Transverse colon (tissue), 4 donors: ENCODE results near the gene TARDBP. TPM values are rescaled to one million over a fixed set of nuclear protein-coding genes. Genes with fewer than 3 reads are reported as not detected.

Experiments
- DNase-seq: peaks from one replicate; pipeline ENCODE4 v3.0.0-alpha.2; 2019
- H3K27ac ChIP-seq, 4 donors: fragments of 200-600 bp; sonication (generic); 2 replicates each; pipeline ENCODE4 v1.5.1; 2016 to 2018; ENCODE audit warnings: inconsistent platforms in 4 of 4
- H3K27me3 ChIP-seq: fragments of 200-600 bp; sonication (generic); 2 replicates; pipeline ENCODE4 v1.5.1; 2017; ENCODE audit warnings: inconsistent platforms
- H3K36me3 ChIP-seq, 4 donors: fragments of 200-600 bp; sonication (generic); 2 replicates each; pipeline ENCODE4 v1.5.1; 2017 to 2019; ENCODE audit warnings: inconsistent platforms in 4 of 4
- H3K4me1 ChIP-seq, 4 donors: fragments of 200-600 bp; sonication (generic); 2 replicates each; pipeline ENCODE4 v1.5.1; 2017 to 2020; ENCODE audit warnings: inconsistent platforms in 4 of 4
- H3K4me3 ChIP-seq, 4 donors: fragments of 200-600 bp; sonication (generic); 1 replicate in 1 of 4; 2 replicates in 3 of 4; pipeline versions ENCODE4 v1.5.1 to v1.6.1; 2017 to 2019; ENCODE audit warnings: inconsistent platforms in 4 of 4
- H3K9me3 ChIP-seq, 2 donors: fragments of 200-600 bp; sonication (generic); 2 replicates each; pipeline ENCODE4 v1.5.1; 2017 to 2019; ENCODE audit warnings: inconsistent platforms in 2 of 2
- EP300 ChIP-seq: sonication (generic); formaldehyde crosslinking; IDR thresholded peaks from one replicate; pipeline ENCODE4 v1.6.1; 2017; ENCODE audit warnings: antibody characterized with exemption, low read depth
- POLR2A ChIP-seq: fragments of 450-650 bp; IDR thresholded peaks from one replicate; pipeline ENCODE4 v1.6.1; 2016; ENCODE audit warnings: antibody characterized with exemption, mild to moderate bottlenecking, moderate library complexity
- POLR2AphosphoS5 ChIP-seq, 3 donors: sonication (generic); formaldehyde crosslinking; IDR thresholded peaks; one replicate each; pipeline ENCODE4 v1.6.1; 2016; ENCODE audit warnings: antibody characterized with exemption in 3 of 3
- WGBS, 2 donors: methylation state at CpG; one replicate each; pipeline ENCODE4 v1.1.5; 2018; ENCODE audit warnings: low coverage in 1 of 2; 5-methylcytosine and 5-hydroxymethylcytosine counted together
- in situ Hi-C, 4 donors: fragments of 200-750 bp; cut with MboI; loops; one replicate each; pipeline versions ENCODE4 v1.15.0 to v1.15.1; 2017; ENCODE audit warnings: low sequenced_read_pairs in 3 of 4, low pct_ligation_motif_present in 1 of 4, low pct_unique_long_range_greater_than_20kb in 1 of 4
- intact Hi-C: fragments of 100-400 bp; cut with DNase I; formaldehyde crosslinking; loops from one replicate; pipeline ENCODE4 v1.15.1; 2023; ENCODE audit warnings: low total_unique reads
- total RNA-seq, 4 donors: library from RNA; depleted of rRNA; stranded (reverse); fragments of >200 nt; gene quantifications; one replicate each; pipeline ENCODE4 v1.1.0, GENCODE V29; 2016
- TF ChIP-seq, protein P1 (sequence below), 5 experiments: fragments of 200-600 bp in 3 of 5; fragments of 450-650 bp in 2 of 5; sonication (generic) in 3 of 5; IDR thresholded peaks; 1 replicate in 2 of 5; 2 replicates in 3 of 5; pipeline ENCODE4 v1.5.1; 2016 to 2017; ENCODE audit warnings: antibody characterized with exemption in 5 of 5, inconsistent platforms in 3 of 5, mild to moderate bottlenecking in 2 of 5, moderate library complexity in 1 of 5

Gene TARDBP
- total RNA-seq, 4 donors from 2014 or later, result 112 to 278 (median 190) TPM

DNA sequence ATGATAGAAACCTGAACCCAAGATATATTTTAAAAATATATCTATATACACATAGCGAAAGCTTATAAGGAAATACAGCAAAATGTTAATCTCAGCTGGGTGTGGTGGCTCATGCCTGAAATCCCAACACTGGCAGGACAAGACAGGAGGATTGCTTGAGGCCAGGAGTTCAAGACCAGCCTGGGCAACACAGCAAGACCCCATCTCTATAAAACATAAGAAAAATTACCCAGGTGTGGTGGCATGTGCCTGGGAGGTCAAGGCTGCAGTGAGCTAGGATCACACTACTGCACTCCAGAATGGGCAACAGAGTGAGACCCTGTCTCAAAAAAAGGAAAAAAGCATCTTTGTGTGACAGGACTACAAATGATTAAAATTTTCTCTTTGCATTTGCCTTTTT is 53.3 kb downstream of the TARDBP start:
- peaks cover 0 to 47% (median 23%) of the 10 kb centered on the region in 4 donors for H3K36me3 ChIP-seq
- in situ Hi-C loops, result no loop called here
- H3K4me3 ChIP-seq, result no peak overlapping the region
- no peaks in the 10 kb centered on the region for H3K9me3 ChIP-seq
- intact Hi-C loops, result no loop called here
- WGBS, 2 donors, result 90 to 100% methylated on average over 1 of the region's 1 CpG
- H3K27ac ChIP-seq, result no peak overlapping the region
- H3K4me1 ChIP-seq, result peaks cover 2 to 8% (median 5%) of the 10 kb centered on the region in 4 donors
- H3K27me3 ChIP-seq, result no peaks in the 10 kb centered on the region
- no peak for DNase-seq
- TF ChIP-seq EP300 (no peak), POLR2A (no peak), POLR2AphosphoS5 (IDR thresholded peaks at IDR 0.05) (no peak)
- TF ChIP-seq, protein P1, sequence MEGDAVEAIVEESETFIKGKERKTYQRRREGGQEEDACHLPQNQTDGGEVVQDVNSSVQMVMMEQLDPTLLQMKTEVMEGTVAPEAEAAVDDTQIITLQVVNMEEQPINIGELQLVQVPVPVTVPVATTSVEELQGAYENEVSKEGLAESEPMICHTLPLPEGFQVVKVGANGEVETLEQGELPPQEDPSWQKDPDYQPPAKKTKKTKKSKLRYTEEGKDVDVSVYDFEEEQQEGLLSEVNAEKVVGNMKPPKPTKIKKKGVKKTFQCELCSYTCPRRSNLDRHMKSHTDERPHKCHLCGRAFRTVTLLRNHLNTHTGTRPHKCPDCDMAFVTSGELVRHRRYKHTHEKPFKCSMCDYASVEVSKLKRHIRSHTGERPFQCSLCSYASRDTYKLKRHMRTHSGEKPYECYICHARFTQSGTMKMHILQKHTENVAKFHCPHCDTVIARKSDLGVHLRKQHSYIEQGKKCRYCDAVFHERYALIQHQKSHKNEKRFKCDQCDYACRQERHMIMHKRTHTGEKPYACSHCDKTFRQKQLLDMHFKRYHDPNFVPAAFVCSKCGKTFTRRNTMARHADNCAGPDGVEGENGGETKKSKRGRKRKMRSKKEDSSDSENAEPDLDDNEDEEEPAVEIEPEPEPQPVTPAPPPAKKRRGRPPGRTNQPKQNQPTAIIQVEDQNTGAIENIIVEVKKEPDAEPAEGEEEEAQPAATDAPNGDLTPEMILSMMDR (IDR thresholded peaks at IDR 0.05), result no peak

DNA sequence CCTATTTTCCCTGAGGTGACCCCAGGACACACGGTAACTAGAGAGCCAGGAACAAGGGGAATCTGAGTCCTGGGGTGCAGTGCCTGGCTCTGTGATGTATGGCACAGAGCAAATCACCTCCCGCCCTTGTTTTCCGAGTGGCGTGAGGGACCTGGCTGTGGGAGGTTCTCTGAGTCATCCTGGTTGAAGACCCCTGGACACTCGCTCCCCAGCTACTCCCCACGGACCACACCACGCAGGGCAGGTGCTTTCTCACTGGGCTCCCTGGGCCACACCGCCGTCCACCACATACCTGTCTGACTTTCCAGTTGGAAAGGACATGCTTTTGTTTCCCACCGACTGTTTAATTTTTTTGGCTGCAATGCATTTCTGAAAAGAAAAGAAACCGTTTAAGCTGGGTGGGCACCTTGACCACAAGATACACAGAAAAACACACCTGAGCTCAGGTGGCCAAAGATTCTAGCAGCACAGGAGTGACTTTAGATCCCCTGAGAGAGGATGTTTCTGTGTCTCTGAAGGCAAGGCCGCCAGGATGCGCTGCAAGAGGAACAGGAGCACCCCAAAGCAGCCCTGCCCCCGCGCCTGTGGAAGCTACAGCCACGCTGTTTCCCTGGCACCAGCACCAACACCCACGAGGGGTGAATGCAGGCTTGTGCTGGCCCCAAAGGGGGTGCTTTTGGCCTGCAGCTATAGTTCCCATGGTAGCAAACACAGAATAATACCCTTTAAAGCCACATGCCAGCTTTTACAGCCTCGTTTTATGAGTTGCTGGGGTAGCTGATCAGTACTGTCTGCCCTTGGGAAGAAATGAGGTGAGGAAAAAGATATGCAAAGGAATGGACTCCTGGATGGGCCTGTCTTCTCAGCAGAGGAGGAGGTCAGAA is 55.5 kb downstream of the TARDBP start:
- peaks cover 0 to 54% (median 23%) of the 10 kb centered on the region in 4 donors for H3K36me3 ChIP-seq
- DNase-seq, result no peak
- H3K4me1 ChIP-seq, result no peaks in the 10 kb centered on the region
- no peaks in the 10 kb centered on the region for H3K27me3 ChIP-seq
- H3K4me3 ChIP-seq, result no peak overlapping the region
- H3K9me3 ChIP-seq, result no peaks in the 10 kb centered on the region
- TF ChIP-seq POLR2A (no peak), POLR2AphosphoS5 (IDR thresholded peaks at IDR 0.05) (no peak), EP300 (no peak)
- TF ChIP-seq, protein P1 (IDR thresholded peaks at IDR 0.05), result no peak
- H3K27ac ChIP-seq, result no peak overlapping the region
- in situ Hi-C loops (no loop called here), intact Hi-C loops (no loop called here)
- 48 to 88% methylated on average over 6 to 18 of the region's 18 CpGs for WGBS, 2 donors

GRCh38 chr1:11068600-11069473 is 56.4 kb downstream of the TARDBP start:
- no peak overlapping the region for H3K27ac ChIP-seq
- H3K4me1 ChIP-seq, result no peaks in the 10 kb centered on the region
- H3K27me3 ChIP-seq, result no peaks in the 10 kb centered on the region
- in situ Hi-C loops, result no loop called here
- no peak for DNase-seq
- H3K4me3 ChIP-seq, result no peak overlapping the region
- TF ChIP-seq, protein P1 (IDR thresholded peaks at IDR 0.05), result no peak
- TF ChIP-seq POLR2AphosphoS5 (IDR thresholded peaks at IDR 0.05) (no peak), POLR2A (no peak), EP300 (no peak)
- H3K36me3 ChIP-seq, result peaks cover 0 to 61% (median 27%) of the 10 kb centered on the region in 4 donors
- H3K9me3 ChIP-seq, result no peaks in the 10 kb centered on the region
- intact Hi-C loops, result no loop called here
- 20 to 89% methylated on average over 1 to 17 of the region's 17 CpGs for WGBS, 2 donors

GRCh38 chr1:11070876-11071275 is 58.4 kb downstream of the TARDBP start:
- H3K27ac ChIP-seq, result no peak overlapping the region
- H3K36me3 ChIP-seq, result peaks cover 0 to 70% (median 31%) of the 10 kb centered on the region in 4 donors
- no peaks in the 10 kb centered on the region for H3K9me3 ChIP-seq
- DNase-seq, result no peak
- no peak overlapping the region for H3K4me3 ChIP-seq
- TF ChIP-seq, protein P1 (IDR thresholded peaks at IDR 0.05), result no peak
- TF ChIP-seq POLR2A (no peak), EP300 (no peak), POLR2AphosphoS5 (IDR thresholded peaks at IDR 0.05) (no peak)
- no peaks in the 10 kb centered on the region for H3K27me3 ChIP-seq
- 67 to 89% methylated on average over 2 to 11 of the region's 11 CpGs for WGBS, 2 donors
- H3K4me1 ChIP-seq, result no peaks in the 10 kb centered on the region
- in situ Hi-C loops, result no loop called here
- intact Hi-C loops, result no loop called here
